Omental fat pad (tissue), 4 donors: ENCODE data around the gene ADK. TPM values are rescaled to one million over a fixed set of nuclear protein-coding genes. Genes with fewer than 3 reads are reported as not detected.

Source experiments
- ATAC-seq: fragments of 150-250 bp; one replicate; pipeline ENCODE4 v1.9.1; 2016; ENCODE audit warnings: mild to moderate bottlenecking, moderate library complexity; ENCODE audit not compliant: low FRiP score
- DNase-seq: peaks from one replicate; pipeline ENCODE4 v3.0.0-alpha.2; 2019; ENCODE audit warnings: low spot score
- CTCF ChIP-seq, 3 donors: fragments of 450-650 bp; IDR thresholded peaks; one replicate each; pipeline ENCODE4 v1.5.1; 2016 to 2017; ENCODE audit warnings: antibody characterized with exemption in 3 of 3, mild to moderate bottlenecking in 3 of 3, moderate library complexity in 2 of 3
- total RNA-seq, 4 donors: library from RNA; depleted of rRNA; stranded (reverse); fragments of >200 nt; gene quantifications; one replicate each; pipeline ENCODE4 v1.1.0, GENCODE V29; 2016

ADK gene
- total RNA-seq, 4 donors from 2014 or later: 19.4 to 23.3 (median 22.0) TPM

- DNase-seq (no peak), ATAC-seq (no peak)
- TF ChIP-seq CTCF (IDR thresholded peaks at IDR 0.05): no peak
Observed at GRCh38 chr10:74587109-74587854, 436.3 kb downstream of the ADK start.

GRCh38 chr10:74589226-74589673, 438.2 kb downstream of the ADK start:
- TF ChIP-seq CTCF (IDR thresholded peaks at IDR 0.05): no peak
- DNase-seq (peak; percentile 44), ATAC-seq (peak; percentile 95)

GRCh38 chr10:74589851-74590250, 438.8 kb downstream of the ADK start:
- ATAC-seq (no peak), DNase-seq (no peak)
- no peak for TF ChIP-seq CTCF (IDR thresholded peaks at IDR 0.05)

GRCh38 chr10:74593470-74593869, 442.4 kb downstream of the ADK start:
- ATAC-seq: no peak
- TF ChIP-seq CTCF (IDR thresholded peaks at IDR 0.05): no peak

GRCh38 chr10:74596713-74597112, 445.7 kb downstream of the ADK start:
- ATAC-seq: no peak
- TF ChIP-seq CTCF (IDR thresholded peaks at IDR 0.05): no peak
- DNase-seq: no peak

More at GRCh38 chr10:74593470-74593869, 442.4 kb downstream of the ADK start:
- no peak for DNase-seq

GRCh38 chr10:74598891-74599566, 448.0 kb downstream of the ADK start:
- no peak for TF ChIP-seq CTCF (IDR thresholded peaks at IDR 0.05)
- ATAC-seq: peak; percentile 44

More at GRCh38 chr10:74598891-74599566, 448.0 kb downstream of the ADK start:
- no peak for DNase-seq
